Ishikawa (cell line): ENCODE measurements around the gene EPB41L2.

Source experiments
- CREB1 ChIP-seq: IDR thresholded peaks from 2 replicates; pipeline ENCODE4 v1.6.1; 2012; ENCODE audit warnings: low read depth
- NFIC ChIP-seq: IDR thresholded peaks from 2 replicates; pipeline ENCODE4 v1.6.1; 2012
- USF1 ChIP-seq: IDR thresholded peaks from 2 replicates; pipeline ENCODE4 v1.6.1; 2012

GRCh38 chr6:131053546-131054240 is 9.4 kb downstream of the EPB41L2 start:
- TF ChIP-seq USF1 (no peak), NFIC (no peak), CREB1 (no peak)
